Measurements from ENCODE around the gene PPP1R15A.

GRCh38 chr19:48856921-48857320, 15.3 kb upstream of the PPP1R15A start:
- TF ChIP-seq CTCF (IDR thresholded peaks at IDR 0.05; ENCODE audit: low read length), result no peak
- TF ChIP-seq EZH2 (IDR thresholded peaks at IDR 0.05; ENCODE audit: borderline replicate concordance, low read length), result no peak
